Loucy (cell line): ENCODE results near the gene SHC3.

Experiments
- H2AFZ ChIP-seq: fragments of 200-600 bp; sonication (generic); 2 replicates; pipeline ENCODE4 v1.6.0; 2016; ENCODE audit warnings: antibody characterized with exemption, mild to moderate bottlenecking, low read length, moderate library complexity
- H3F3A ChIP-seq: fragments of 200-600 bp; 2 replicates; pipeline ENCODE4 v1.6.0; 2016; ENCODE audit warnings: antibody characterized with exemption, low read depth, mild to moderate bottlenecking
- H3K27me3 ChIP-seq: fragments of 200-600 bp; sonication (generic); 2 replicates; pipeline ENCODE4 v1.6.1; 2014; ENCODE audit warnings: low read length, mild to moderate bottlenecking; ENCODE audit not compliant: insufficient read depth, poor library complexity, severe bottlenecking
- H3K36me3 ChIP-seq: fragments of 200-600 bp; sonication (generic); 2 replicates; pipeline ENCODE4 v1.6.1; 2016; ENCODE audit warnings: low read length; ENCODE audit not compliant: insufficient read depth
- H3K4me1 ChIP-seq: fragments of 200-600 bp; sonication (generic); 2 replicates; pipeline ENCODE4 v1.5.1; 2014; ENCODE audit warnings: low read length, mild to moderate bottlenecking; ENCODE audit not compliant: insufficient read depth, poor library complexity, severe bottlenecking
- H3K4me2 ChIP-seq: fragments of 200-600 bp; sonication (generic); 2 replicates; pipeline ENCODE4 v1.6.0; 2014; ENCODE audit warnings: antibody characterized with exemption, low read length, low read depth, mild to moderate bottlenecking; ENCODE audit not compliant: poor library complexity, severe bottlenecking
- H3K4me3 ChIP-seq: fragments of 200-600 bp; sonication (generic); 2 replicates; pipeline ENCODE4 v1.5.1; 2014; ENCODE audit warnings: low read length, mild to moderate bottlenecking, mixed read lengths; ENCODE audit not compliant: poor library complexity, severe bottlenecking
- H3K79me2 ChIP-seq: fragments of 200-600 bp; sonication (generic); 2 replicates; pipeline ENCODE4 v1.6.1; 2014; ENCODE audit warnings: low read length; ENCODE audit not compliant: insufficient read depth
- H3K9ac ChIP-seq: fragments of 200-600 bp; sonication (generic); 2 replicates; pipeline ENCODE4 v1.6.0; 2014; ENCODE audit warnings: mild to moderate bottlenecking, low read depth, low read length, moderate library complexity; ENCODE audit not compliant: poor library complexity, severe bottlenecking
- H3K9me2 ChIP-seq: fragments of 200-600 bp; sonication (generic); replicated peaks from 2 replicates; pipeline ENCODE4 v1.6.1; 2016; ENCODE audit warnings: low read depth, low read length, mixed read lengths
- H3K9me3 ChIP-seq: fragments of 200-600 bp; sonication (generic); 2 replicates; pipeline ENCODE4 v1.6.1; 2014; ENCODE audit warnings: mild to moderate bottlenecking, antibody characterized with exemption, low read length, low read depth; ENCODE audit not compliant: insufficient read depth
- H4K20me1 ChIP-seq: fragments of 200-600 bp; sonication (generic); 2 replicates; pipeline ENCODE4 v1.6.0; 2014; ENCODE audit warnings: antibody characterized with exemption, low read length, mild to moderate bottlenecking; ENCODE audit not compliant: insufficient read depth, poor library complexity, severe bottlenecking
- CTCF ChIP-seq: fragments of 200-600 bp; sonication (generic); conservative IDR thresholded peaks from 2 replicates; pipeline ENCODE4 v1.5.1; 2014; ENCODE audit warnings: mild to moderate bottlenecking, antibody characterized with exemption, low read length
- EZH2phosphoT487 ChIP-seq: fragments of 200-600 bp; IDR thresholded peaks from 2 replicates; pipeline ENCODE4 v1.6.1; 2018; ENCODE audit warnings: antibody characterized with exemption, mild to moderate bottlenecking, moderate library complexity, borderline replicate concordance

The SHC3 gene

DNA sequence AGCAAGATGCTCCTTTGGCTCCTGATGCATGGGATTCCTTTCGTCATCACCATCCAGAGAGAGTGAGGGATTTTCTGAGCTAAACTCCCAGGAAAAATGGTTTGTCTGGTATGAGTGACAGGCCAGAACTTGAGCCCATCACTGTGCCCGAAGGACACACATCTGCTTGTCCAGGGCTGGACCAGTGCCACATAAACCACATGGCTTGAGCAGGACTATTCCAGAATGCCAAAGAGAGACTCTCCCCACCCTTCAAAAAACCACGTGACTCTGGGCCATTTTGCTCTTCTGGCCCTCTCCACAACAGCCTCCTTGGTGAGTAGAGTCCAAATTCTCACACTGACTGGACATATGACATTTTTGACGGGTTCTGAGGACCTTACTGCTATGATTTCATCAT lies 46.4 kb upstream of the SHC3 start:
- no peak overlapping the region for H3K4me3 ChIP-seq
- H3K4me2 ChIP-seq, result no peak overlapping the region
- TF ChIP-seq EZH2phosphoT487 (no peak), CTCF (no peak)
- H3K4me1 ChIP-seq, result no peaks in the 10 kb centered on the region
- no peaks in the 10 kb centered on the region for H3K27me3 ChIP-seq
- H3K9me3 ChIP-seq, result no peaks in the 10 kb centered on the region
- no peaks in the 10 kb centered on the region for H3K36me3 ChIP-seq
- no peaks in the 10 kb centered on the region for H4K20me1 ChIP-seq
- H3K9ac ChIP-seq, result no peak overlapping the region
- no peaks in the 10 kb centered on the region for H3F3A ChIP-seq
- H3K79me2 ChIP-seq, result no peaks in the 10 kb centered on the region
- H3K9me2 ChIP-seq, result no peaks in the 10 kb centered on the region
- H2AFZ ChIP-seq, result no peak overlapping the region

- Histone ChIP-seq H3K4me2 (no peak overlapping the region), H3K9ac (no peak overlapping the region), H3K9me3 (no peaks in the 10 kb centered on the region), H3K79me2 (no peaks in the 10 kb centered on the region), H3K4me3 (no peak overlapping the region), H3F3A (no peaks in the 10 kb centered on the region), H4K20me1 (no peaks in the 10 kb centered on the region), H3K36me3 (no peaks in the 10 kb centered on the region), H3K4me1 (no peaks in the 10 kb centered on the region), H3K27me3 (no peaks in the 10 kb centered on the region), H3K9me2 (no peaks in the 10 kb centered on the region), H2AFZ (no peak overlapping the region)
- no peak for TF ChIP-seq EZH2phosphoT487
- no peak for TF ChIP-seq CTCF
Observed at GRCh38 chr9:89224633-89225032, 46.0 kb upstream of the SHC3 start.

DNA sequence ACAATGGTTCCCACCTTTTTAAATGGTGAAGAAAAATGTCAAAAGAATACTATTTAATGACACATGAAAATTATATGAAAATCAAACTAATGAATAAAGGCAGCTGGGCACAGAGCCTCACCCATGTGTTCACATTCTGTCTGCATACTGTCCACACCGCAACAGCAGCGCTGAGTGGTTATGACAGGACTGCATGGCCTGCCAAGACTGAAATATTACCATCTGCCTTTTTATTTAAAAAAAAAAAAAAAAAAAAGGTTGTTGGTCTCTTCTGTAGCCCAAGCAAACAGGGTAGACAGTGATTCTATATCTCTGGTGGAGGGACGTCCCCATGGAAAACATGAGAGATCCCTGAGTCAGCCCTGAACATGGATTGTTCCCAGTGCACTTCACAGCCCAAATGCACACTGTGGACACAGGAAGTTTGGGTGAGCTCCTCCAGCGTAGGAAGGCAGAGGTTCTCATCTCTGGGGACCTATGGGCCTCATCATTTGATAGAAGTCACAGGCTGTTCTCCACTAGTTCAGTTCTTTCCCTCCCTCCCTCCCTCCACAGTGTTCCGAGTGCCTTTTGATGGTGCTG lies 44.9 kb upstream of the SHC3 start:
- H3K9ac ChIP-seq, result no peak overlapping the region
- H3K9me2 ChIP-seq, result no peaks in the 10 kb centered on the region
- no peaks in the 10 kb centered on the region for H3K79me2 ChIP-seq
- no peaks in the 10 kb centered on the region for H3K4me1 ChIP-seq
- H3K27me3 ChIP-seq, result no peaks in the 10 kb centered on the region
- no peaks in the 10 kb centered on the region for H3F3A ChIP-seq
- H3K36me3 ChIP-seq, result no peaks in the 10 kb centered on the region
- no peak overlapping the region for H3K4me2 ChIP-seq
- no peak overlapping the region for H2AFZ ChIP-seq
- no peak overlapping the region for H3K4me3 ChIP-seq
- H3K9me3 ChIP-seq, result no peaks in the 10 kb centered on the region
- TF ChIP-seq CTCF, result no peak
- no peak for TF ChIP-seq EZH2phosphoT487
- no peaks in the 10 kb centered on the region for H4K20me1 ChIP-seq
